Activated T-helper 1 cell treated with Interleukin-2 at 50 U/mL for 16 hours (primary cell): Measurements from ENCODE around the gene PGC.

Experiments used
- DNase-seq: peaks from one replicate; pipeline ENCODE4 v3.0.0-alpha.2; 2020; ENCODE audit warnings: low read depth

The PGC gene

GRCh38 chr6:41730531-41731436 is 16.4 kb downstream of the PGC start:
- no peak for DNase-seq

- no peak for DNase-seq
These were observed 17.6 kb downstream of the PGC start for GRCh38 chr6:41729624-41730023.

GRCh38 chr6:41728954-41729353 is 18.2 kb downstream of the PGC start:
- DNase-seq, result no peak

GRCh38 chr6:41728073-41728936 is 18.9 kb downstream of the PGC start:
- no peak for DNase-seq

GRCh38 chr6:41727705-41728072 is 19.5 kb downstream of the PGC start:
- no peak for DNase-seq

- DNase-seq, result no peak
These were observed 20.3 kb downstream of the PGC start for GRCh38 chr6:41726876-41727275.

- DNase-seq, result no peak
These were observed 22.4 kb downstream of the PGC start for GRCh38 chr6:41724586-41725501.

GRCh38 chr6:41724228-41724580 is 23.0 kb downstream of the PGC start:
- no peak for DNase-seq

- DNase-seq, result no peak
These were observed 23.5 kb downstream of the PGC start for GRCh38 chr6:41723530-41724227.

- no peak for DNase-seq
These were observed 24.1 kb downstream of the PGC start for GRCh38 chr6:41722969-41723529.

- DNase-seq, result no peak
These were observed 25.8 kb downstream of the PGC start for GRCh38 chr6:41721414-41721813.

GRCh38 chr6:41720783-41721182 is 26.4 kb downstream of the PGC start:
- DNase-seq, result no peak

GRCh38 chr6:41720262-41720620 is 27.0 kb downstream of the PGC start:
- no peak for DNase-seq

GRCh38 chr6:41719436-41720261 is 27.5 kb downstream of the PGC start:
- DNase-seq, result no peak

GRCh38 chr6:41718828-41719227 is 28.4 kb downstream of the PGC start:
- no peak for DNase-seq

- no peak for DNase-seq
These were observed 29.8 kb downstream of the PGC start for GRCh38 chr6:41717392-41717736.

- DNase-seq, result no peak
These were observed 30.4 kb downstream of the PGC start for GRCh38 chr6:41716516-41717391.

GRCh38 chr6:41715795-41716515 is 31.2 kb downstream of the PGC start:
- DNase-seq, result no peak
